Stimulated activated naive CD4-positive, alpha-beta T cell (primary cell): ENCODE data around the gene TAP2.
"Not testable (repeated sequence)": the region's sequence is repeated elsewhere in the genome, so short reads cannot be mapped to it uniquely, and the experiment has no call there.

Source experiments
- DNase-seq, 6 experiments: peaks; one replicate each; lab custom pipeline; 2025; lab: John Stamatoyannopoulos, UW

TAP2 gene

DNA sequence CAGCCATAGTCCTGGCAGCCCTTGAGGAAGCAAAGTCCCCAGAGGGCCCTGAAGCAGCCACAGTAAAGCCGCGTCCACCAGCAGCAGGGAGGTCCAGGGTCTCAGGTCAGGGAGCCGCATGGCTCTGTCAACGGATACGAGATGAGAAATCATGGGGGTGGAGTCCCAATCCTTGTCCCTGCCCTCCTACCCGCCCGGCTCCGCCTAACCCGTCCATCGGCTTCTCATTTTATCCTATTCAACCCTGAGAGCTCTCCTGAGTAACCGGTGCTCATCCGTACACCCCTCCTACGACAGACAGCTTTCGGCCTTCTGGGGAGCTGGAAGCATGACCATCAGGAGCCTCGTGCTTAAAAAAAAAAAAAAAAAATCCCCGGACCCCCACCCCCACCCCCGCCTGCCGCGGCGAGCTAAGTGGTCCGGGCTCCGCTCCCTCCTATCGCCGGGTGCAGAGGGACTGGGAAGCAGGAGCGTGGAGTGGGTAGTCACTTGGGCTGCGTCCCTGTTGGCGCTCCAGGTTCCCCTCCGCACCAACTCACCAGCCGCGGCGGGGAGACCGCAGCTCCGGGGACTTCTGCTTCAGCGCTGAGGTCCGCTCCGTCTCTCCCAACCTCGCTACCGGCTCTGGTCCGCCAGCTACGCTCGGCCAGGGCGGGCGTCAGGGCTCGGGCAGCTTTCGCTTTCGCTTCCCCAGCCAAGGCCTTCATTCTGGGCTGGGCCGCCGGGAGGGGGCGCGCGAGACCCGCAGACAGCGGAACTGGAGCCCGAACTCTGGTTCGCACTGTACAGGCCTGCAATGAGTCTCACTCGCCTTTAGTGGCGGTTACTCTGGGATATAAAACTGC is at the start of gene TAP2:
Gene TAP2, minus strand, starts transcription at position 626 of the 845 bp plus-strand sequence. Its CDS starts 506 bp downstream, at position 120.
- DNase-seq: peak; percentile 90 to 97 (median 96)

DNA sequence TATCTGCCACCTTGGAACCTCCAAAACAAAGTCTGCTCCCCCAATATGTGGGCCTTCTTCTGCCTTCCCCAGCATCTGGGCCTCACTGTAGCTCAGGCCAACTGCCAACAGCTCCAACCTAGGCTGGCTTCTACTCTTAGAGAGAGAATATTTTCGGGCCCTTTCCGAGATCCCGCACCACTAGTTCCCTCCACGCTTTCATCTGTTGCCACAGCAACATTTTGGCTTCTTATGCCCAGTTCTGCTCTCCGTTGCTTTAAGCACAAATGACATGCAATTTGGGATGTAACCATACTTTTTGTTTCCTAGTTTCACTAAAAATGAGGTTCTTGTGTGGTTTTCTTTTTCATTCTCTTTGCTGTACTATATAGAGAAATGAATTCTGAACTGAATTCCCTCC is 49.1 kb upstream of the TAP2 start:
- no peak for DNase-seq

DNA sequence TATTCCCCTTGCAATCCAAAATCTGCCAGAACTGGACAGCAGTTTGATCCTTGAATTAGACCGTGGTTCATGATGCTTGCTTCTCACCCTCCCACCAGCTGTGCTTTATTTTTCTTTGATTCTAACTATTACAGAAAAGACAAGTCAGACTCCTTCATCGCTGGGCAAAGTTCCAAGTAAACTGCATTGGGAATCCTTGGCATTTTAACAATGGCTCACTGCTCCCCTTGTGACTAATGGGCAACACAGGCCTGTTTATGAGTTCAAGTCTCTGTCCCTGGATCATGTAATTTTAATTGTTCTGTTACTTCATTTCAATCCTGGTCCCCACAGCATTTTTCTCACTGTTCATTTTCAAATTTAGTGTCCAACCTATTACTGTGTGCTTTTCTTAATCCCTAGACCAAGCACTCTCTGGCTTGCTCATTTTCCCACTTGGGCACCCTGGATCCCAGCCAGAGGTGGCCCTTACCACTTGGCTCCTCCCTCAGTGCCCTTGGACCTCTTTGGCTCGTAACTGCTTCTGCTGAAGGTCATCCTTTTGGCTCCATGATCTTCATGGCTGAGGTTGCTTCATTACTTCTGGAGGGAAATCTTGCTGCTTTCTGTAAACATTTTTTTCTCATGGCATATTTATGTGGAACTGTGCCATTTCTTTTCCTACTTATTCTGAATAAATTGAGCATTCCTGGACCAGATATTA is 48.3 kb upstream of the TAP2 start:
- DNase-seq: no peak

- peak in 3 of 6 experiments; percentile 50 to 80 (median 75) for DNase-seq
Measured at GRCh38 chr6:32885698-32886286, 47.3 kb upstream of the TAP2 start.

DNA sequence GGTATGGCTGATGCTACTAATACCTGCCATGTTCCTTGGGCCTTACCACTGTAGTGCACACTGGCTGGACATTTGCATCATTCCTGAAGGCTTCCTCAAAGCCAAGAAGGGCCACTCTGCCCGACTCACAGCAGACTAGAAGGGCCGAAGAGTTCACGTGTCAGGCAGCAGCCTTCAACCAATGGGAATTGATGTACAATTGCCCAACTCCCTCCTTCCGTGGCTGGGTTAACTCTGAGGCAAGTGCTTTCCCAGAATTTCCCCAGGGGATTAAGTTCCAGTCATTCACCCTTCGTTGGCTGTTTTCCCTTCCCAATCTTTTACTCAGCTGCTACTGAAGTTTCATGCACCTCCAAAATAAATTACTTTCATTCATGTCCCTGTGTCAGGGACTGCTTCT is 45.2 kb upstream of the TAP2 start:
- DNase-seq: no peak

DNA sequence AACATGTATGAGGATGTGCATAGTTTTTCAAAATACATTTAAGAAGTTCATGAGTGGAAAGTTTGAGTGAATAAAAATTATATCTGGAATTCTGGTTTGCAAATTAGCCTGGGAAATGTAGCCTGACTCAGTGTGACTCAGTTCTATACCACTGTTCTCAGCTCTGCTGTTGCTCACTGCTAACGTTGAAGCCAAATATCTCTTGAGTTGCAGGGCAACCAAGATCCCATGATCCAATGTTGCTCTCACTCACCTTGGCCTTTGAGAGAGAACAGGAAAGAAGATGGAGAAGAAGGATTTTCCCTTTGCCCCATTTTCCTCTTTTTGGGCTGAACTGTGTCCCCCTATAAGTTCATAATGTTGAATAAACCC is 44.3 kb upstream of the TAP2 start:
- DNase-seq: no peak

DNA sequence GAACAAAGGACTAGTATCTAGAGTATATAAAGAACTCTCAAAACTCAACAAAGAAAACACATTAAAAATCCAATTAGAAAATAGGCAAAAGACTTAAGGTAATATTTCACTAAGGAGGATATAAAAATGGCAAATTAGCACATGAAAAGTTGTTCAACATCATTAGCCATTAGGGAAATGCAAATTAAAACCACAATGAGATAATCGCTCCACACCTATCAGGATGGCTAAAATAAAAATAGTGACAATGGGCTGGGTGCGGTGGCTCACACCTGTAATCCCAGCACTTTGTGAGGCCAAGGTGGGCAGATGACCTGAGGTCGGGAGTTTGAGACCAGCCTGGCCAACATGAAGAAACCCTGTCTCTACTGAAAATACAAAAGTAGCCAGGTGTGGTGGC is 42.4 kb upstream of the TAP2 start:
- DNase-seq: not testable (repeated sequence)

- no peak for DNase-seq
Measured at GRCh38 chr6:32879691-32880090, 41.2 kb upstream of the TAP2 start.

- DNase-seq: no peak
Measured at GRCh38 chr6:32876603-32877002, 38.1 kb upstream of the TAP2 start.

DNA sequence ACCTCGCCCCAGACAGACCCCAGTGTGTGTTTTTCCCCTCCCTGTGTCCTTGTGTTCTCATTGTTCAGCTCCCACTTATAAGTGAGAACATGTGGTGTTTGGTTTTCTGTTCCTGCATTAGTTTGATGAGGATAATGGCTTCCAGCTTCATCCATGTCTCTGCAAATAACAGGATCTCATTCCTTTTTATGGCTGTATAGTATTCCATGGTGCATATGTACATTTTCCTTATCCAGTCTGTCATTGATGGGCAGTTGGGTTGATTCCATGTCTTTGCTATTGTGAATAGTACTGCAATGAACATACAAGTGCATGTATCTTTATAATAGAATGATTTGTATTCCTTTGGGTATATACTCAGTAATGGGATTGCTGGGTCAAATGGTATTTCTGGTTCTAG is 35.4 kb upstream of the TAP2 start:
- DNase-seq: not testable (repeated sequence)

- peak; percentile 70 to 90 (median 83) for DNase-seq
Measured at GRCh38 chr6:32868257-32868788, 29.8 kb upstream of the TAP2 start.

DNA sequence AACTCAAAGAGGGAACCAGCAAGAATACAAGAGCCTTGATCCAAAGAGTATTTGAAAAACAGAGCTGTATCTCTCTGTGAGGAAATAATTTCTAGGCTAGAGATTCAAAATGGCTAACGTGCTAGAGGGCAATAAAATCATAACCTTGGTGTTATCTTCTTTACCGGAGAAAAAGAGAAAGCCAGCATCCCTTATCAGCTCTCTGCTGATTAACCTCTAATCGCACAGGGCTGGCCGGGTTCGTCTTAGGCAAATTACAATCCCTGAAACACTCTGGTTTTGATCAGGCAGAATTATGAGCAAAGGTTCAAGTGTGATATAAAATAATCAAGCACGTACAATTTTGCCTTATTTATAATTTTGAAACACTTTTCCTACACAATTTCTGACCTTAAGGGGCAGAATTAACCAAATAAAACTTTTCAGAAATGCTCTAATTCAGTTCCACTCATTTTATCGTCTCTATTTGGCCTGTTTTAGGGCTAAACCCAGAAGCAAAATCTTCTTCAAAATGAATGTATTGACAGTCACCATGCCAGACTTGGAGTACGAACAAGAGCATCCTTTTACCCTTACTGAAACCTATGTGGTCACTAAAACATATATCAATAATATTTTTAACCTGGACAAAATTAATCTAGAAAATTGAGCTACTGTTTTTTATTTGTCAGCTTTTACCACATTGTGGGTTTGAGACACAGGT is 29.2 kb upstream of the TAP2 start:
- no peak for DNase-seq

DNA sequence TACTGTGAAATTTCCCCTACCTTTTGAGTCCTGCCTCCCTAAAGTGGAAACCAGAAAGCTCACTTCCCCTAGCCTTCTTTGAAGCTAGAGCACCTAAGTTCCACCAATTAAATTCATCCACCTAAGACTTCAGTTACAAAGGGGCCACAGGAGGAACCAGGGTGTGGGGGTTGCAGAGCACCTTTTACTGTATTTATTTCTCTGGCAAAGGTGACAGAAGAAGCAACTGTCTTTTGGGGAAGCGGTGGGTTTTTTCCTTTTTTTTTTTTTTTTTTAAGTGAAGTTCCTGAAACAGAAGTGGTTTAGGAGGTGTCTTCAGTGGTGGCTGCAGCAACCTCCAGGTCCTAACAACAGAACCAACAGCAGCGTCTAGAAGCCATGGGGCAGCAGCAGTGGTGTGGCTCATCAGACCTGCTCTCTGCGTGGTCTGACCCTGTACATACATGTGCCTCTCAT is 28.5 kb upstream of the TAP2 start:
- peak in 3 of 6 experiments; percentile 13 to 17 (median 16) for DNase-seq

- DNase-seq: no peak
Measured at GRCh38 chr6:32865724-32866443, 27.3 kb upstream of the TAP2 start.

DNA sequence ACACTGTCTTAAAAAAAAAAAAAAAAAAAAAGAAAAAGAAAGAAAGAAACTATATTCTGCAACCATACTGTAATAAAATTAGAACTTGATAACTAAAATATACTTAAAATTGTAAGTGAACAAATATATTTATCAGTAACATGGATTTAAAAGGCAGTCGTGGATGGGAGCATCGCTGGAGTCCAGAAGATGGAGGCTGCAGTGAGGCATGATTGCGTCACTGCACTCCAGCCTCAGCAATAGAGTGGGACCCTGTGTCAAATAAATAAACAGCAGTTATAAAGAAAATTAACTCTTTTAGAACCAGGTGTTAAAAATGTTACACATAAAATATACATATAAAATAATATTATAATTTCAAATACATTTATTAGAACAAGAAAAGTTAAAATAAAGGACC is 24.2 kb upstream of the TAP2 start:
- no peak for DNase-seq

- DNase-seq: no peak
Measured at GRCh38 chr6:32860674-32861073, 22.1 kb upstream of the TAP2 start.

- DNase-seq: no peak
Measured at GRCh38 chr6:32858194-32858593, 19.7 kb upstream of the TAP2 start.

GRCh38 chr6:32857156-32857891 is 18.8 kb upstream of the TAP2 start:
- no peak for DNase-seq

DNA sequence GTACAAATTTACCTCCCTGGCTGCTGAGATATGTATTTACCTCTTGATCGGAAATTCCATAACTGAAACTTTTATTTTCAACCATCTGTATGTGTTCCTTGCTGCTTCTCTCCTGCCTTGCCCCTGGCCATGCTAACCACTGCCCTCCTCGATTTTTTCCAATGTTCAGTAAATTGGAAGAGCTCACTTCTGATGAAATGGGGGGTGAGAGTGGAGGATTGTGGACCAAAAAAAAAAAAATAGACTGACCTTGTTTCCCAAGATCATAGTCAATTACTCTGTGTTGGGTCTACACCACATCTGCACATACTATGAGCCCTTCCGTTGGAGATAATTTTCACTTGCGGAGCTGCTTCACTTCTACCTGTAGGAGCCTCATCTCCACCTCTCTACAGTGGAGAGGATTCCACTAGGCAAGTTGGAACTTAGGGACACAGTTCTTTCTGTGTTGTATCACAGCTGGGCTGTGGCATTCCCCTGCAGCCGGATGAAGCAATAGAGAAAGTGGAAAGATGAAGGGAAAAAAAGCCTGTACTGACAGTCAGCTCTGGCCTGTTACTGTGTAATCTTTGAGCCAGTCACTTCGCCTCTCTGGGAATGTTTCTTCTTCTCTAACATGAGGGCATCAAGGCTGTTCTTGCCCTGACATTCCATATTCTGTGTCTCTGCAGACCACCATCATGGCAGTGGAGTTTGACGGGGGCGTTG is 17.1 kb upstream of the TAP2 start:
- DNase-seq: no peak
